HUDEP-2 (cell line): Measurements from ENCODE around the gene PLAC1.
A peak's percentile ranks its signal among the peaks of the same experiment; 100 is the strongest.

Experiments used
- DNase-seq, 76 experiments: peaks; one replicate each; lab custom pipeline; 2025; ENCODE audit not compliant: unreplicated experiment in 76 of 76; lab: John Stamatoyannopoulos, UW

PLAC1 gene

GRCh38 chrX:134544513-134545151 is 113.6 kb downstream of the PLAC1 start:
- no peak for DNase-seq

- no peak for DNase-seq
Measured at GRCh38 chrX:134544135-134544512, 114.1 kb downstream of the PLAC1 start.

DNA sequence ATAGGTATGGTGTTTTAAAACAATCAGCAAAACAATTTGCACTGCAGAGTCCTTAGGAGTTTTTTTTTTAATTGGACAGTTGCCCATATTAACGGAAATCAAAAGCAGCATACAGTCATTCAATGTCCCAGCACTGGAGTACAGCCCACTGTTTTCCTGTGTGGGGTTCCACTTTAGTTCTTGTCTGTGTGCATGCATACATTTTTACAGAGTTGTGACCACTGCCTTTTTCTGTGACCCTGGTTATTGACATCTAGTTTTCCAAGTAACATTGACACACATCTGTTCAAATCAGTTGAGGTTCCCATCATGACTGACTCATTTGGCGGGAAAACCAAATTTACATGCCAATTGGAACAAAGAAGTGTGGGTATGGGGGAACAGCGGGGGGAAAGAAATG is 115.0 kb downstream of the PLAC1 start:
- no peak for DNase-seq

DNA sequence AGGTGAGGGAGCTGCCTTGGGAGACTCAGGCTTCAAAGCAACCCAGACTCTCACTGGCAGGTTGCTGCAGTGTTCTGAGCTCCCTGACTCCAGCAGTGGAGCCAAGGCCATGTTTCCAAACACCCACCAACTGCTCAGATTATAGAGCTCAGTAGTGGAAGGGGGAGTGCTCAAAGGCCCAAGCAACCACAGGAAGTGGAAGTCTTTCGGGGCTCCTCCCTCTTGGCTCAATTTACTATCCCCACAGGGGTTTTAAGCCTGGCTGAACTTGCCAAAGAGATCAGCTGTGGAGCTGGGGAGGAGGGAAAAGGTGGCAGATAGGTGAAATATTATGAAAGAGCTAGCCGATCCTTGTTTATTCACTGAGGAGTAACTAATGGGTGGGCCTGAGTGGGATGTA is 115.8 kb downstream of the PLAC1 start:
- DNase-seq: peak in 5 of 76 experiments; percentile 0 to 15 (median 13)

DNA sequence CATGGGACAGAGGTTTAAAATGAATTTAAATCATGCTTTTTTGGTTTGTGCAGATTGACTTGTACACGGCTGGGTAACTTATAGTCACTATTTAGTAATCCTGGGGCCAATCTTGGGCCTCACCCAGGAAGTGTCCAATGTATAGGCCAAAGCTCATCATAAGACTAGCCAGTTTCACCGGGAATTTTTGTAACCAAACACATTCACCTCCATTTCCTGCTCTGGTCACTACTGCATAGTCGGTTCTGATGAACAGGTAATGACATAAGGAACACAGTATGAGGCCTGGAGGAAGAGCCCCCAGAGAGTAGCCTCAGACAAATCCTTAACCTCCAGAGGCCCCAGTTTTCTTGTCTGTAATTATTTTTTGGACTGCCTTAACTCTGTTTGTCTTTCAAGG is 116.4 kb downstream of the PLAC1 start:
- no peak for DNase-seq

DNA sequence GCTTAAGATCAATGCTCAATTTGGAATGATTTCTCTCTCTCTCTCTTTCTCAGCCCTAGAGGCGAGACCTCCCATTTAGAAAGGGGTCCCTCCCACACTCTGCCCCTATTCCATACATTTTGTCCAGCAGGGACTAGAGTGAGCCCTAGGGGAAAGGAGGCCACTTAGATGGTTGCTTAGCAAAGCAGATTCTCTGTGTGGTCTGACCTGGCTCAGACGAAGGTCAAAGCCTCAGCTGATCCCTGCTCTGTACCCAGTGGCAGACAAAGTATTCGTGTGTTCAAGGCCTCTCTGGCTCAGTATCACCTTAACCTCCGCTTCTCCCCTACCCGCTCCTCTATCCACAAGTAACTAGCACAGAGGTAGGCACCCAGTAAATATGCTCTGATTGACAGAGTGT is 120.0 kb downstream of the PLAC1 start:
- no peak for DNase-seq

DNA sequence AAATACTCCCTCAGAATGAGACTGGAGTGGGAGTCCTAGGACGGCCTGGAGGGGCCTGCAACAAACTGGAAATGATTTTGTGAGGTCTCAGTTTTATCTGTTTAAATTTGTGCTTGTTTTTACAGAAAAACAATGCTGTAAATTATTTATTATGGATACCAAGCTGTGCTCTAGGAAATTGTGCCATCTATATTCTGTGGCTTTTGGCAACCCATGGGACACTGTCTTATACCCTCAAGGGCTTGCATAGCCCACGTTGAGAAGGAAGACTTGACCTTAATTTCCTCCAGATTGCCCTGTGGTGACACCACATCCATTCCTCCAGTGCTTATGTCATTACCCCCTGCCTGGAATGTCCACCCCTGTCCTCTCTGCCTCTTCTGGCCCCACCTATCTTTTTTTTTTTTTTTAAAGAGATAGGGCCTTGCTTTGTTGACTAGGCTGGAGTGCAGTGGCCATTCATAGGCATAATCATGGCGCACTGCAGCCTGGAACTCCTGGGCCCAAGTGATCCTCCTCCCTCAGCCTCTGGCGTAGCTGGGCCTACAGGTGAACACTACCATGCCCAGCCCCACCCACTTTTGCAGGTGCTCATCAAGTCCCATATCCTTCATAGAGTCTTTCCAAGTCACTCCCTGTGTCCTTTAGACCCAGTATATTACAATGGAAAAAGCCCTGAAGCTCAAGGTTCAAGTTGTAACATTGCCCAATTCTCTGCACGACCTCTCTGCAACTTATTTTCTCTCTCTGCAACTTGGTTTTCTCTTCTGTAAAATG is 120.9 kb downstream of the PLAC1 start:
- no peak for DNase-seq

GRCh38 chrX:134533952-134534351 is 124.3 kb downstream of the PLAC1 start:
- DNase-seq: peak in 1 of 76 experiments; percentile 0

DNA sequence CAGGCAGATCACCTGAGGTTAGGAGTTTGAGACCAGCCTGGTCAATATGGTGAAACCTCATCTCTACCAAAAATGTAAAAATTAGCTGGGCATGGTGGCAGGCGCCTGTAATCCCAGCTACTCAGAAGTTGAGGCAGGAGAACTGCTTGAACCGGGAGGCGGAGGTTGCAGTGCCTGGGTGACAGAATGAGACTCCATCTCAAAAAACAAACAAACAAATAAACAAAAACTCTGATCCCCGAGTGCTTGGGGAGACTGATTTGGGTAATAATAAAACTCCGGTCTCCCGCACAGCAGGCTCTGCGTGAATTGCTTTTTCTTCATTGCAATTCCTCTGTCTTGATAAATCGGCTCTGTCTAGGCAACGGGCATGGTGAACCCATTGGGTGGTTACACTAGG is 124.9 kb downstream of the PLAC1 start:
- no peak for DNase-seq

- no peak for DNase-seq
Measured at GRCh38 chrX:134530845-134531244, 127.4 kb downstream of the PLAC1 start.

DNA sequence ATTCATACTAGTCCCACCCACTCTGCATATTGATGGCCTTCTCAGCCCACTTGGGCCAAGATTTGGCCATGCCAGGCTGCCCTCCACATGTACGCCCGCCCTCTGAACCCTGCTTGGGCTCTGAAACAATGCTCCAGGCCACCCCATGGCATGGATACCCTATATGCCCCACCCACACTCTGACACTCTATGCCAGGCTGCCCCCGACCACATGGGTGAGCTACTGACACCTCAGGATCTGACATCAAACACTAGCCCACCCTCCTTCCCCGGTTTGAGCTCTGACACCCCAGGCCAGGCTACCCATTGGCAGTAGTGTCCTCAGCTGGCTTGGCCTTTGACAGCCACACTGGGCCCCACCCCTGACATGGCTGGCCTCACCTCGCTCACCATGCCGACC is 128.8 kb downstream of the PLAC1 start:
- DNase-seq: no peak

GRCh38 chrX:134528960-134529359 is 129.3 kb downstream of the PLAC1 start:
- no peak for DNase-seq

DNA sequence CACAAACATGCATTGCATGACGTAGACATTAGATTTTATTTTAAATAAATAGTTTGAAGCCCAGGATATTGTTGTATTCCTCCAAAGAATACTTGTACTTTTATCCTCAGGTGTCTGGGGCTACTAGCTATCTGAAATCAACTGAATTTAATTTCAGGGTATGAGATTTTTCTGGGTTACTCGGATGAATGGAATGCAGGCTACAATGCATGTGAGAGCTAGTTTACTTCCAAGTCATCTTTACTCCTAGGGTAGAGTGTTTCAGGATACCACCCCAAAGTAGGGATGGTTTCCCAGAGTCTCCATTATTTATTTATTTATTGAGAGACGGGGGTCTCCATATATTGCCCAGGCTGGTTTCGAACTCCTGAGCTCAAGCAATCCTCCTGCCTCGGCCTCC is 131.9 kb downstream of the PLAC1 start:
- no peak for DNase-seq

DNA sequence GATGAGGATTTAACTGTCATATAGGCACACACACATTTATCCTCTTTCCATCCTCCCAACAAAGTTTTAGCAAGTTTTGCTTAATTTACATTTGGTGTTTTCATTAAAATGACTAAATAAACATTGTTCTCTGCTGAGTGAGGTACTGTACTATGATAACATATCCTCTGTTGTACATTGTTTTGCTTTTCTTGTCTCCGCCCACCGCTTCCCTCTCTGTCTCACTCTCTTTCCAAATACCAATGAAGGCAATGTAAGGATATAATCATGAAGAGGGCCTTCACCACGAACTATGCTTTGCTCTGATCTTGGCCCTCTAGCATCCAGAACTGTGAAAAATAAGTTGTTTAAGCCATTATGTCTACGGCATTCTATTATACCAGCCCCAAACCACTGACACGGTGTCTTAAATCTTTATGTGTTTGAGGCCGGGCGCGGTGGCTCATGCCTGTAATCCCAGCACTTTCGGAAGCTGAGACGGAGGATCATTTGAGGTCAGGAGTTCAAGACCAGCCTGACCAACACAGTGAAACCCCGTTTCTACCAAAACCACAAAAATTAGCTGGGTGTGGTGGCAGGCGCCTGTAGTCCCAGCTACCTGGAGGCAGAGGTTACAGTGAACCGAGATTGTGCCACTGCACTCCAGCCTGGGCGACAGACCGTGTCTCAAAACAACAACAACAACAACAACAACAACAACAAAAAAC is 133.0 kb downstream of the PLAC1 start:
- no peak for DNase-seq

DNA sequence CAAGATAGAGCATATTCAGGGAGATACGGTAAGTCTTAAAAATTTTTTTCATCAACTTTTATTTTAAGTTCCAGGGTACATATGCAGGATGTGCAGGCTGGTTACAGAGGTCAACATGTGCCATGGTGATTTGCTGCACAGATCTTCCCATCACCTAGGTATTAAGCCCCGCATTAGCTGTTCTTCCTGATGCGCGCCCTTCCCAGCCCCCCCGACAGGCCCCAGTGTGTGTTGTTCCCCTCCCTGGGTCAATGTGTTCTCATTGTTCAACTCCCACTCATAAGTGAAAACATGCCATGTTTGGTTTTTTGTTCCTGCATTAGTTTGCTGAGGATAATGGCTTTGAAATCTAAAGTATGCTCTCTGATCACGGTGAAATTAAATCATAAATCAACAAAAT is 134.1 kb downstream of the PLAC1 start:
- no peak for DNase-seq

GRCh38 chrX:134520860-134521390 is 137.3 kb downstream of the PLAC1 start:
- DNase-seq: peak in 42 of 76 experiments; percentile 0 to 42 (median 9)
